Measurements from ENCODE around the gene PARD6A. TPM values are rescaled to one million over a fixed set of nuclear protein-coding genes. Genes with fewer than 3 reads are reported as not detected.

The PARD6A gene
- total and polyA plus RNA-seq, 4 donors, result 7.2 to 20.9 (median 14.4) TPM

DNA sequence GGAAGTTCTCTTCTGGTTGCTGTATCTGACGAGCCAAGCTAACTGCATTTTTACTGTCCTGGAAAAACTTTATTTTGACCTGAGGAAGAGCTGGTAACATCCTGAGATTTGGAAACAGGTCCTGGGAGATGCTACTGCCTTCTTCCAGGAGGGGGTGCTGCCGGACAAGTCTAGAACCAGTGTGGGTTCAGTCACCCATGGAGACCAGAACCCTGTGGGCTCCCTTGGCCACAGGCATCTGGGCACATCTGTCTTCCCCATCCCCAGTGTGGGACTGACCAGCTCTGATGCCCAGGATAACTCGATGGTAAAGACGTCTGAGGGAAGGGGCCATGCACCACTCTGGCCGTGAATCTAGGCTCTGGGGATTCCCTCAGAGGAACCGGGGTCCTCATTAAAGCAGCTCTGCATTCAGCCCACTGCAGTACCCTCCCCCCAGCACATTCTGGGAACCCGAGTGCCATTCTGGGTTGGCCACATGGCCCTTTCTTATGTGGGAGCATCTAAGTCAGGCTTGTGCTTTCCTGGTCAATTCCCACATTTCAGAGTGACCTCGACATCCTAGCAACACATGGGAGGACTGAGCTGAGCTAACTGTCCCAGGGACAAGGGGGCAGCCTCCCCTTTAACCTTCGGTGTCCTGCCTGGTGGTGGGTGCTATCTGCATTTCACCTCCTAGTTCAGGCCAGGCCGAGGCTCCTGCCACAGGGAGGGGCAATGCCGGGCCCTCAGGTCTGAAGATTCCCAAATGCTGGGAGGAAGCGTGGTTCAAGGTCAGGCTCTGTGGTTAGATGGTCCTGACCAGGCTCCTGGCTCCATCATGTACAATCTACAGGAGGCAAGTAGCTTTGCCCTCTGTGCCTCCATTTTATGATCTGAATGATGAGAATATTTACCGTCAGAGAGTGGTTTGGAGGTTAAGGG, 12.2 kb downstream of the PARD6A start:
- WGBS (ENCODE audit: insufficient coverage), result 53% methylated on average over 11 of the region's 13 CpGs
- H3K27me3 ChIP-seq (ENCODE audit: control insufficient read depth, insufficient read depth, low read length), result no peaks in the 10 kb centered on the region
- peaks cover 36% of the 10 kb centered on the region for H3K4me1 ChIP-seq (ENCODE audit: control insufficient read depth, insufficient read depth, low read length)
- H3K4me3 ChIP-seq (ENCODE audit: low read depth, low read length), result no peak overlapping the region
- DNase-seq (ENCODE audit: low read depth in 4 of 6, low spot score in 6 of 6), result peak in 2 of 6 donors; percentile 55 to 60
- H3K27ac ChIP-seq (ENCODE audit: low read depth, low read length), result peak overlapping the region; percentile 58
- H3K9me3 ChIP-seq (ENCODE audit: control insufficient read depth, insufficient read depth, low read length), result no peaks in the 10 kb centered on the region
- peaks cover 30% of the 10 kb centered on the region for H3K36me3 ChIP-seq (ENCODE audit: control insufficient read depth, insufficient read depth, low read length)

- no peaks in the 10 kb centered on the region for H3K9me3 ChIP-seq (ENCODE audit: control insufficient read depth, insufficient read depth, low read length)
- H3K4me1 ChIP-seq (ENCODE audit: control insufficient read depth, insufficient read depth, low read length), result peaks cover 33% of the 10 kb centered on the region
- peak in 2 of 6 donors; percentile 21 to 64 for DNase-seq (ENCODE audit: low read depth in 4 of 6, low spot score in 6 of 6)
- H3K27ac ChIP-seq (ENCODE audit: low read depth, low read length), result peak overlapping the region; percentile 58
- H3K4me3 ChIP-seq (ENCODE audit: low read depth, low read length), result no peak overlapping the region
- no peaks in the 10 kb centered on the region for H3K27me3 ChIP-seq (ENCODE audit: control insufficient read depth, insufficient read depth, low read length)
- H3K36me3 ChIP-seq (ENCODE audit: control insufficient read depth, insufficient read depth, low read length), result peaks cover 28% of the 10 kb centered on the region
- 46% methylated on average over 13 of the region's 21 CpGs for WGBS (ENCODE audit: insufficient coverage)
These were observed 13.2 kb downstream of the PARD6A start for GRCh38 chr16:67673712-67674580.

GRCh38 chr16:67674851-67675578, 14.3 kb downstream of the PARD6A start:
- H3K27me3 ChIP-seq (ENCODE audit: control insufficient read depth, insufficient read depth, low read length), result no peaks in the 10 kb centered on the region
- WGBS (ENCODE audit: insufficient coverage), result 87% methylated on average over 26 of the region's 28 CpGs
- H3K4me1 ChIP-seq (ENCODE audit: control insufficient read depth, insufficient read depth, low read length), result peaks cover 34% of the 10 kb centered on the region
- no peak for DNase-seq (ENCODE audit: low read depth in 4 of 6, low spot score in 6 of 6)
- no peak overlapping the region for H3K4me3 ChIP-seq (ENCODE audit: low read depth, low read length)
- peaks cover 36% of the 10 kb centered on the region for H3K36me3 ChIP-seq (ENCODE audit: control insufficient read depth, insufficient read depth, low read length)
- H3K9me3 ChIP-seq (ENCODE audit: control insufficient read depth, insufficient read depth, low read length), result no peaks in the 10 kb centered on the region
- H3K27ac ChIP-seq (ENCODE audit: low read depth, low read length), result no peak overlapping the region

DNA sequence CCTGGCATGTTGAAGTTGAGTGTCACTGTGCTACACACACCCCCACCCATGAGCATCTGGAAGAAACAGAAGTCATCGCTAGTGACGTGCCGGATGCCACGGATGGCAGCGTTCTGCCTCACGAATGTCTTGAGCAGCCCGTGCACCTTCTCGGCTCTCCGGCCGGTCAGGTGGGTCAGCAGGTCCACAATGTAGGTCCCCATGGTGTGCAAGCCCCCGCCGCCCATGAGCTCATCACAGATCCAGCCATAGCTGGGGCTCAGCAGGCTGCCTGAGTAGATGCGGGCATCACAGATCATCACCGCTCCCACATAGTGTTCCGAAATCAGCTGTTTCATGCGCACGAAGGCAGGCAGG, 14.8 kb downstream of the PARD6A start:
- Histone ChIP-seq H3K36me3 (ENCODE audit: control insufficient read depth, insufficient read depth, low read length) (peaks cover 41% of the 10 kb centered on the region), H3K4me3 (ENCODE audit: low read depth, low read length) (no peak overlapping the region), H3K27me3 (ENCODE audit: control insufficient read depth, insufficient read depth, low read length) (no peaks in the 10 kb centered on the region)

GRCh38 chr16:67675999-67676398, 15.2 kb downstream of the PARD6A start:
- no peaks in the 10 kb centered on the region for H3K27me3 ChIP-seq (ENCODE audit: control insufficient read depth, insufficient read depth, low read length)
- H3K9me3 ChIP-seq (ENCODE audit: control insufficient read depth, insufficient read depth, low read length), result no peaks in the 10 kb centered on the region
- H3K4me1 ChIP-seq (ENCODE audit: control insufficient read depth, insufficient read depth, low read length), result peaks cover 34% of the 10 kb centered on the region
- H3K36me3 ChIP-seq (ENCODE audit: control insufficient read depth, insufficient read depth, low read length), result peaks cover 44% of the 10 kb centered on the region
- no peak overlapping the region for H3K27ac ChIP-seq (ENCODE audit: low read depth, low read length)
- DNase-seq (ENCODE audit: low read depth in 4 of 6, low spot score in 6 of 6), result no peak
- H3K4me3 ChIP-seq (ENCODE audit: low read depth, low read length), result no peak overlapping the region
- 100% methylated on average over 4 of the region's 7 CpGs for WGBS (ENCODE audit: insufficient coverage)

More for the DNA sequence above, 14.8 kb downstream of the PARD6A start:
- no peak for DNase-seq (ENCODE audit: low read depth in 4 of 6, low spot score in 6 of 6)
- no peak overlapping the region for H3K27ac ChIP-seq (ENCODE audit: low read depth, low read length)
- H3K9me3 ChIP-seq (ENCODE audit: control insufficient read depth, insufficient read depth, low read length), result no peaks in the 10 kb centered on the region
- WGBS (ENCODE audit: insufficient coverage), result 97% methylated on average over 17 of the region's 17 CpGs
- H3K4me1 ChIP-seq (ENCODE audit: control insufficient read depth, insufficient read depth, low read length), result peaks cover 34% of the 10 kb centered on the region

GRCh38 chr16:67676516-67676915, 15.8 kb downstream of the PARD6A start:
- Histone ChIP-seq H3K9me3 (ENCODE audit: control insufficient read depth, insufficient read depth, low read length) (no peaks in the 10 kb centered on the region), H3K4me1 (ENCODE audit: control insufficient read depth, insufficient read depth, low read length) (peaks cover 34% of the 10 kb centered on the region), H3K36me3 (ENCODE audit: control insufficient read depth, insufficient read depth, low read length) (peaks cover 47% of the 10 kb centered on the region), H3K27me3 (ENCODE audit: control insufficient read depth, insufficient read depth, low read length) (no peaks in the 10 kb centered on the region), H3K4me3 (ENCODE audit: low read depth, low read length) (no peak overlapping the region), H3K27ac (ENCODE audit: low read depth, low read length) (no peak overlapping the region)
- WGBS (ENCODE audit: insufficient coverage), result 83% methylated on average over 1 of the region's 4 CpGs
- no peak for DNase-seq (ENCODE audit: low read depth in 4 of 6, low spot score in 6 of 6)

GRCh38 chr16:67676939-67677338, 16.2 kb downstream of the PARD6A start:
- WGBS (ENCODE audit: insufficient coverage), result 91% methylated on average over 6 of the region's 8 CpGs
- H3K4me3 ChIP-seq (ENCODE audit: low read depth, low read length), result no peak overlapping the region
- no peak overlapping the region for H3K27ac ChIP-seq (ENCODE audit: low read depth, low read length)
- peaks cover 34% of the 10 kb centered on the region for H3K4me1 ChIP-seq (ENCODE audit: control insufficient read depth, insufficient read depth, low read length)
- no peaks in the 10 kb centered on the region for H3K27me3 ChIP-seq (ENCODE audit: control insufficient read depth, insufficient read depth, low read length)
- H3K9me3 ChIP-seq (ENCODE audit: control insufficient read depth, insufficient read depth, low read length), result no peaks in the 10 kb centered on the region
- DNase-seq (ENCODE audit: low read depth in 4 of 6, low spot score in 6 of 6), result no peak
- H3K36me3 ChIP-seq (ENCODE audit: control insufficient read depth, insufficient read depth, low read length), result peaks cover 47% of the 10 kb centered on the region

GRCh38 chr16:67677712-67678111, 17.0 kb downstream of the PARD6A start:
- WGBS (ENCODE audit: insufficient coverage), result no CpG with 5 or more reads among the region's 1 CpG
- Histone ChIP-seq H3K27ac (ENCODE audit: low read depth, low read length) (no peak overlapping the region), H3K27me3 (ENCODE audit: control insufficient read depth, insufficient read depth, low read length) (no peaks in the 10 kb centered on the region), H3K4me3 (ENCODE audit: low read depth, low read length) (no peak overlapping the region), H3K4me1 (ENCODE audit: control insufficient read depth, insufficient read depth, low read length) (peaks cover 32% of the 10 kb centered on the region), H3K36me3 (ENCODE audit: control insufficient read depth, insufficient read depth, low read length) (peaks cover 44% of the 10 kb centered on the region), H3K9me3 (ENCODE audit: control insufficient read depth, insufficient read depth, low read length) (no peaks in the 10 kb centered on the region)
- DNase-seq (ENCODE audit: low read depth in 4 of 6, low spot score in 6 of 6), result no peak

- Histone ChIP-seq H3K4me3 (ENCODE audit: low read depth, low read length) (no peak overlapping the region), H3K27ac (ENCODE audit: low read depth, low read length) (peak overlapping the region; percentile 15), H3K4me1 (ENCODE audit: control insufficient read depth, insufficient read depth, low read length) (peaks cover 25% of the 10 kb centered on the region), H3K9me3 (ENCODE audit: control insufficient read depth, insufficient read depth, low read length) (no peaks in the 10 kb centered on the region), H3K36me3 (ENCODE audit: control insufficient read depth, insufficient read depth, low read length) (peaks cover 47% of the 10 kb centered on the region), H3K27me3 (ENCODE audit: control insufficient read depth, insufficient read depth, low read length) (no peaks in the 10 kb centered on the region)
- no peak for DNase-seq (ENCODE audit: low read depth in 4 of 6, low spot score in 6 of 6)
- 75% methylated on average over 8 of the region's 12 CpGs for WGBS (ENCODE audit: insufficient coverage)
These were observed 17.7 kb downstream of the PARD6A start for GRCh38 chr16:67678354-67679023.
